Measurements from ENCODE around the gene DDX54.

The DDX54 gene

DNA sequence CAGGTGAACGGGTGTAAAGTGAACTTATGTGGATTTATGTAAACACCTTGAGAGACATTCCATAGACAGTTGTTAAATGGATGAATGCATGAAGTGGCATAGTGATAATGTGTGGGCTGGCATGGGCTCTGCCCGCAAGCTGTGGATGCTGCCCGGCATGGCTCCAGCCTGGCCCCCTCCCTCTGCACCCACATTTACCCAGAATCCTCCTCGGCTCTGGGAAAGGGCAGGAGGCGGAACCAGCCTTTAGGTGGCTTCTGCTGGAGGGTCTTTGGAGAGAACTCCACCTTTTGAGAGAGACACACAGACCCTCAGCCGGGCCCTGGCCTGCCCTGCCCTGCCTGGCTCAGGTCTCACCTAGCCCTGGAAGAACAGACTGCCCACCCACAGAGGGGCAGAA, 68.4 kb downstream of the DDX54 start:
- in situ Hi-C loops (cut with HindIII; ENCODE audit: low sequenced_read_pairs), result no loop called here
- DNase-seq (ENCODE audit: low read depth), result no peak
- H3K4me3 ChIP-seq (ENCODE audit: low read depth, low read length), result no peak overlapping the region
- no peak for TF ChIP-seq CTCF (IDR thresholded peaks at IDR 0.05; ENCODE audit: low read depth, low read length, missing control alignments)

DNA sequence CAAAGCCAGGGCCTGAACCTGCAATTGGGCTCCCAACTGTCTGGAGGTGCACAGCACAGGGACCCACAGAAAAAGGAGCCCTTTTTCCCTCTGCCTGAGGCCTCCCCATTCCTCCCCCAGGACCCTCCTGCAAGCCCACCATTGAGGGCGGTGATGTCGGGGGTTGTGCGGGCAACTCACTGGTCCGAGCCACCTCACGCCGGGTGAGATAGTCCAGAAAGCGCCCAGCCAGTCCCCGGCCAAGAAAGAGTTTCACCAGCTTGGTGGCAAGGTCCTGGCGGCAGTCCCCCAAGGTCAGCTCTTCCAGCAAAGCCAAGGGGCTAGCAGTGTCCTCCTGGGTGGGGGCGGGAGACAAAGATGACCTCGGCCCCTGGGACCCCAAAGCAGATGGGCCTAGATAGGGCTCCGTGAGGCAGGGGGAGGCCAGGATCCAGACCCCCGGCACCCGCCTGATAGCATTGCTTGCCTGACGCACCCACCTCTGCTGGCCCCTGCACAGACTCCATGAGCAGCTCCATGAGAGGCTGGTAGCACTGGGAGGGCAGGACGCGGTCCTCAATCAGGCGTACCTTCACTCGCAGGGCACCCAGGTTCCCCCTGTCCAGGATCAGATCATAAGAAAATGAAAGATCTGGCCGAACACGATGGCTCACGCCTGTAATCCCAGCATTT, 69.7 kb downstream of the DDX54 start:
- no peak overlapping the region for H3K4me3 ChIP-seq (ENCODE audit: low read depth, low read length)
- in situ Hi-C loops (cut with HindIII; ENCODE audit: low sequenced_read_pairs), result no loop called here
- TF ChIP-seq CTCF (IDR thresholded peaks at IDR 0.05; ENCODE audit: low read depth, low read length, missing control alignments), result no peak
- no peak for DNase-seq (ENCODE audit: low read depth)

DNA sequence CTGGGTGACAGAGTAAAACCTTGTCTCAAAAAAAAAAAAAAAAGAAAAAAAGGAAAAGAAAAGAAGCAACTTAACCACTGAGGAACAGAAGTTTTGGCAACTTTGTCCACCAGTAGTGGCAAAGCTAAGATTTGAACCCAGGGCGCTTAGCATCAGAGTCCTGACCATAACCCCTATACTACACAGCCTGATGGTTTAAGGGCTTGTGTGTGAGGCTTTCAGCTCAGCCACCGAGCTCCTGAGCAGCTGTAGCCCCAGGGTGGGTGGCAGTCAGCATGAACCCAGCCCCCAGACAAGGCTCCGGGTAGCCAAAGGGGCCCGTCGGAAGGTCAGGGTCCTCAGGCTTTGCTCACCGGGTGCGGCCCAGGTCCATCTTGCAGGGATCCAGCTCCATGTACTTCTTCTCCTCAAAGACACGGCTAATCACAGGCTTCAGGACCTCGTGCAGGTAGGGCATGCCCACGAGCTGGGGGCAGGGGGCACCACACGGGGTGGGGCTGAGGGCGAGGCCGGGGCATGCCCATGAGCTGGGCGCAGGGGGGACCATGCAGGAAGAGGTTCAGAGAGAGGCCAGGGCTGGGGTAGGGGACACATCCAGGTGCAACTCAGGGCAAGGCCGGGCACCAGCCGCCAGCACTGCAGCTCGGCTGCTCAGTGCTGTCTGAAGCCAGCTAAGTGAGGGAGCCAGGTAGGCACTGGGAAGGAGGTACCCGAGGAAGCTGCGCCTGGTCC, 70.7 kb downstream of the DDX54 start:
- no peak for DNase-seq (ENCODE audit: low read depth)
- in situ Hi-C loops (cut with HindIII; ENCODE audit: low sequenced_read_pairs), result no loop called here
- no peak for TF ChIP-seq CTCF (IDR thresholded peaks at IDR 0.05; ENCODE audit: low read depth, low read length, missing control alignments)
- no peak overlapping the region for H3K4me3 ChIP-seq (ENCODE audit: low read depth, low read length)

DNA sequence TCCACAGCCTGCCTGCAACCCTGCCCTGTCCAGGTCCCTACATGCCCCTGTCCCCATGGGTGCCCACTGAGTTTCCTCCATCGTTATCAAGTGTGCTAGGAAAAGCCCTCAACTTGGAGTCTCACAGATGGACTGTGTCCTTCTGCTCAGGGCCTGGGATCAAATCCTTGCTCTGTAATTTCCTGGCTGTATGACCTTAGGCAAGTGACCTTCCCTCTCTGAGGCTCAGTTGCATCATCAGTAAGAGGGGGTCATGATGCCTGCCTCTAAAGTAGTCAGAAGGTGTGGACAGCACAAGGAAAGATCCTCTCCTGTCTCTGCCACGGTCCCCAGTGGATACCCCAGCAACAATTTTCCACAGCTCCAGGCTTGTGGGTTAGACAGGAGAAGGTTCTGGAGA, 71.9 kb downstream of the DDX54 start:
- no peak for TF ChIP-seq CTCF (IDR thresholded peaks at IDR 0.05; ENCODE audit: low read depth, low read length, missing control alignments)
- no peak for DNase-seq (ENCODE audit: low read depth)
- no peak overlapping the region for H3K4me3 ChIP-seq (ENCODE audit: low read depth, low read length)
- in situ Hi-C loops (cut with HindIII; ENCODE audit: low sequenced_read_pairs), result no loop called here

- DNase-seq (ENCODE audit: low read depth), result no peak
Observed at GRCh38 chr12:113112043-113112899, 73.0 kb downstream of the DDX54 start.

More at GRCh38 chr12:113112043-113112899, 73.0 kb downstream of the DDX54 start:
- TF ChIP-seq CTCF (IDR thresholded peaks at IDR 0.05; ENCODE audit: low read depth, low read length, missing control alignments), result no peak
- H3K4me3 ChIP-seq (ENCODE audit: low read depth, low read length), result no peak overlapping the region
- in situ Hi-C loops (cut with HindIII; ENCODE audit: low sequenced_read_pairs), result no loop called here

All from astrocyte of the cerebellum (primary cell).